SK-N-SH treated with all-trans-retinoic acid at 6 μM for 48 hours (cell line): Measurements from ENCODE around the gene TBATA.

Source experiments
- ATAC-seq: fragments of 200-7000 bp; cut with Tn5 transposase; 3 replicates; pipeline ENCODE4 v1.9.1; 2020; ENCODE audit warnings: mild to moderate bottlenecking, moderate library complexity
- ARNTL ChIP-seq: fragments of 450-650 bp; formaldehyde crosslinking; IDR thresholded peaks from 2 replicates; pipeline ENCODE4 v1.5.0; 2020; ENCODE audit warnings: low read depth, mild to moderate bottlenecking, moderate library complexity, borderline replicate concordance
- BACH2 ChIP-seq: fragments of 250-450 bp; sonication (Bioruptor Pico); IDR thresholded peaks from 2 replicates; pipeline ENCODE4 v1.9.0; 2021; ENCODE audit warnings: mild to moderate bottlenecking, borderline replicate concordance
- CSDC2 ChIP-seq: fragments of 250-450 bp; sonication (Bioruptor Pico); IDR thresholded peaks from 2 replicates; pipeline ENCODE4 v1.5.0; 2020; ENCODE audit warnings: mild to moderate bottlenecking, moderate library complexity
- ESRRG ChIP-seq: fragments of 250-450 bp; sonication (Bioruptor Pico); IDR thresholded peaks from 2 replicates; pipeline ENCODE4 v1.6.1; 2021; ENCODE audit warnings: mild to moderate bottlenecking
- GLIS3 ChIP-seq: fragments of 250-450 bp; sonication (Bioruptor Pico); IDR thresholded peaks from 2 replicates; pipeline ENCODE4 v1.5.0; 2020; ENCODE audit warnings: mild to moderate bottlenecking, moderate library complexity
- ISL1 ChIP-seq: fragments of 250-450 bp; sonication (Bioruptor Pico); IDR thresholded peaks from 2 replicates; pipeline ENCODE4 v2.1.2; 2022; ENCODE audit warnings: mild to moderate bottlenecking, moderate library complexity
- OSR1 ChIP-seq: fragments of 250-450 bp; sonication (Bioruptor Pico); IDR thresholded peaks from 2 replicates; pipeline ENCODE4 v1.8.0; 2022; ENCODE audit warnings: moderate library complexity, mild to moderate bottlenecking, inconsistent platforms
- PATZ1 ChIP-seq: fragments of 250-450 bp; sonication (Bioruptor Pico); IDR thresholded peaks from 2 replicates; pipeline ENCODE4 v1.8.0; 2020; ENCODE audit warnings: mild to moderate bottlenecking, moderate library complexity, borderline replicate concordance
- PPARA ChIP-seq: fragments of 250-450 bp; sonication (Bioruptor Pico); IDR thresholded peaks from 2 replicates; pipeline ENCODE4 v1.5.0; 2020; ENCODE audit warnings: mild to moderate bottlenecking, borderline replicate concordance
- RARB ChIP-seq: fragments of 250-450 bp; sonication (Bioruptor Pico); IDR thresholded peaks from 2 replicates; pipeline ENCODE4 v1.8.0; 2021; ENCODE audit warnings: mild to moderate bottlenecking, moderate library complexity
- SNAI2 ChIP-seq: fragments of 250-450 bp; sonication (Bioruptor Pico); IDR thresholded peaks from 2 replicates; pipeline ENCODE4 v1.5.0; 2020; ENCODE audit warnings: mild to moderate bottlenecking, moderate library complexity
- TCF4 ChIP-seq: fragments of 250-450 bp; sonication (Bioruptor Pico); IDR thresholded peaks from 2 replicates; pipeline ENCODE4 v1.8.0; 2021; ENCODE audit warnings: mild to moderate bottlenecking, moderate library complexity, borderline replicate concordance
- TOX ChIP-seq: fragments of 250-450 bp; sonication (Bioruptor Pico); IDR thresholded peaks from 2 replicates; pipeline ENCODE4 v1.8.0; 2021; ENCODE audit warnings: mild to moderate bottlenecking, moderate library complexity, borderline replicate concordance
- TSHZ2 ChIP-seq: fragments of 250-450 bp; sonication (Bioruptor Pico); IDR thresholded peaks from 2 replicates; pipeline ENCODE4 v1.5.0; 2020; ENCODE audit warnings: mild to moderate bottlenecking, moderate library complexity
- ZC3H10 ChIP-seq: fragments of 250-450 bp; sonication (Bioruptor Pico); IDR thresholded peaks from 2 replicates; pipeline ENCODE4 v1.5.1; 2021; ENCODE audit warnings: mild to moderate bottlenecking, moderate library complexity
- ZFP3 ChIP-seq: fragments of 250-450 bp; sonication (Bioruptor Pico); IDR thresholded peaks from 2 replicates; pipeline ENCODE4 v1.5.0; 2020; ENCODE audit warnings: mild to moderate bottlenecking, moderate library complexity
- ZFP30 ChIP-seq: fragments of 450-650 bp; formaldehyde crosslinking; IDR thresholded peaks from 2 replicates; pipeline ENCODE4 v1.5.0; 2022; ENCODE audit warnings: mild to moderate bottlenecking, moderate library complexity
- ZNF8 ChIP-seq: fragments of 450-650 bp; formaldehyde crosslinking; IDR thresholded peaks from 2 replicates; pipeline ENCODE4 v1.5.0; 2020; ENCODE audit warnings: mild to moderate bottlenecking, moderate library complexity
- TF ChIP-seq, protein P1 (sequence below): fragments of 250-450 bp; sonication (Bioruptor Pico); IDR thresholded peaks from 2 replicates; pipeline ENCODE4 v1.5.1; 2020; ENCODE audit warnings: low read depth, mild to moderate bottlenecking, moderate library complexity
- TF ChIP-seq, protein P2 (sequence below): fragments of 250-450 bp; sonication (Bioruptor Pico); IDR thresholded peaks from 2 replicates; pipeline ENCODE4 v1.8.0; 2021; ENCODE audit warnings: low read depth, mild to moderate bottlenecking, moderate library complexity, borderline replicate concordance

Gene TBATA

DNA sequence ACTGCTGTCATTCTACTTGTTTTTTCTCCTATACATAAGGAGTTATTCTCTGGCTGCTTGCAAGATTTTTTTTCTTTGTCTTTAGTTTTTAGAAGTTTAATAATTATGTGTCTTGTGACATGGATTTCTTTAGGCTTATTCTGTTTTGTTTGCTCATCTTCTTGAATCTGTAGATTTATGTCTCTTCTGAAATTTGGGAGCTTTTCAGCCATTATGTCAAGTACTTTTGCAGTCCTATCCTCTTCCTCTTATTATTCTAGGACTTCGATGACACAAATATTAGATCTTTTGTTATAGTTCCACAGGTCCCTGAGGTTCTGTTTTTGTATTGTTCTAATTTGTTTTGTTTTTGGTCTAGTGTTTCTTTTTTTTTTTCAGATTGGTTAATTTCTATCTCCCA lies 16.7 kb upstream of the TBATA start:
- TF ChIP-seq GLIS3 (CRISPR knock-in tag), result no peak
- TF ChIP-seq ZFP3 (CRISPR knock-in tag), result no peak
- TF ChIP-seq PPARA (CRISPR knock-in tag), result no peak
- ATAC-seq, result no peak

DNA sequence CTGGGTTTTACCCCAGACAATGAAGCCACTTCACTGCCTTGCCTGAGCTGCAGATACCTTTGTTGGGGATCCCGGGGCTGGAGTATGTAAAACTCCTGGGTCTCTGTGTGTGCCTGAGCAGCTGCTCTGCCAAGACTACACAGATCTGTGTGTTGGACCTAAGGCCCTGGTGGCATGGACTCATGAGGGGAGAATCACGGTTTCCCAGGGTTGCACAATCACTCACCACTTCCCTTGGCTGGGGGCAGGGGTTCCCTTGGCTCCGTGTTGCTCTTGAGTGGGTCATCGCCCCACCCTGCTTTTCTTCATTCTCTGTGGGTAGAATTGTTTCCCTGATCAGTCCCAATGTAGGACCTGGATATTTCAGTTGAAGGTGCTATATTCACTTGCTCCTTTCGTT lies 13.9 kb upstream of the TBATA start:
- ATAC-seq, result no peak
- TF ChIP-seq ZFP3 (CRISPR knock-in tag) (no peak), CSDC2 (CRISPR knock-in tag) (no peak), GLIS3 (CRISPR knock-in tag) (no peak), PATZ1 (CRISPR knock-in tag) (no peak)

- no peak for ATAC-seq
- TF ChIP-seq TSHZ2 (CRISPR knock-in tag) (no peak), ESRRG (no peak), SNAI2 (CRISPR knock-in tag) (no peak), ZC3H10 (no peak), OSR1 (no peak), TCF4 (CRISPR knock-in tag) (no peak), PATZ1 (CRISPR knock-in tag) (no peak)
Observed at GRCh38 chr10:70797840-70798239, 12.7 kb upstream of the TBATA start.

GRCh38 chr10:70795613-70796012 lies 10.4 kb upstream of the TBATA start:
- ATAC-seq, result no peak
- TF ChIP-seq TSHZ2 (CRISPR knock-in tag), result no peak
- TF ChIP-seq, protein P1, sequence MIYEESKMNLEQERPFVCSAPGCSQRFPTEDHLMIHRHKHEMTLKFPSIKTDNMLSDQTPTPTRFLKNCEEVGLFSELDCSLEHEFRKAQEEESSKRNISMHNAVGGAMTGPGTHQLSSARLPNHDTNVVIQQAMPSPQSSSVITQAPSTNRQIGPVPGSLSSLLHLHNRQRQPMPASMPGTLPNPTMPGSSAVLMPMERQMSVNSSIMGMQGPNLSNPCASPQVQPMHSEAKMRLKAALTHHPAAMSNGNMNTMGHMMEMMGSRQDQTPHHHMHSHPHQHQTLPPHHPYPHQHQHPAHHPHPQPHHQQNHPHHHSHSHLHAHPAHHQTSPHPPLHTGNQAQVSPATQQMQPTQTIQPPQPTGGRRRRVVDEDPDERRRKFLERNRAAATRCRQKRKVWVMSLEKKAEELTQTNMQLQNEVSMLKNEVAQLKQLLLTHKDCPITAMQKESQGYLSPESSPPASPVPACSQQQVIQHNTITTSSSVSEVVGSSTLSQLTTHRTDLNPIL (CRISPR knock-in tag), result no peak
- TF ChIP-seq CSDC2 (CRISPR knock-in tag), result no peak
- no peak for TF ChIP-seq ZFP30 (CRISPR knock-in tag)
- TF ChIP-seq ESRRG, result no peak
- no peak for TF ChIP-seq PPARA (CRISPR knock-in tag)
- no peak for TF ChIP-seq TCF4 (CRISPR knock-in tag)
- TF ChIP-seq ZFP3 (CRISPR knock-in tag), result no peak
- TF ChIP-seq RARB, result no peak
- no peak for TF ChIP-seq ZNF8 (CRISPR knock-in tag)
- TF ChIP-seq OSR1, result no peak
- no peak for TF ChIP-seq BACH2 (CRISPR knock-in tag)
- no peak for TF ChIP-seq ISL1 (CRISPR knock-in tag)
- no peak for TF ChIP-seq TOX (CRISPR knock-in tag)
- no peak for TF ChIP-seq ZC3H10
- TF ChIP-seq ARNTL (CRISPR knock-in tag), result no peak
- no peak for TF ChIP-seq PATZ1 (CRISPR knock-in tag)
- TF ChIP-seq, protein P2, sequence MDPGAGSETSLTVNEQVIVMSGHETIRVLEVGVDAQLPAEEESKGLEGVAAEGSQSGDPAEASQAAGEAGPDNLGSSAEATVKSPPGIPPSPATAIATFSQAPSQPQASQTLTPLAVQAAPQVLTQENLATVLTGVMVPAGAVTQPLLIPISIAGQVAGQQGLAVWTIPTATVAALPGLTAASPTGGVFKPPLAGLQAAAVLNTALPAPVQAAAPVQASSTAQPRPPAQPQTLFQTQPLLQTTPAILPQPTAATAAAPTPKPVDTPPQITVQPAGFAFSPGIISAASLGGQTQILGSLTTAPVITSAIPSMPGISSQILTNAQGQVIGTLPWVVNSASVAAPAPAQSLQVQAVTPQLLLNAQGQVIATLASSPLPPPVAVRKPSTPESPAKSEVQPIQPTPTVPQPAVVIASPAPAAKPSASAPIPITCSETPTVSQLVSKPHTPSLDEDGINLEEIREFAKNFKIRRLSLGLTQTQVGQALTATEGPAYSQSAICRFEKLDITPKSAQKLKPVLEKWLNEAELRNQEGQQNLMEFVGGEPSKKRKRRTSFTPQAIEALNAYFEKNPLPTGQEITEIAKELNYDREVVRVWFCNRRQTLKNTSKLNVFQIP (CRISPR knock-in tag), result no peak
